Measurements from ENCODE around the gene FHOD3. TPM values are rescaled to one million over a fixed set of nuclear protein-coding genes. Genes with fewer than 3 reads are reported as not detected.

FHOD3 gene
- total and polyA plus RNA-seq, 2 of the 13 experiments (the other 11 are each of a cell fraction or from before 2014, with no cell fraction given): 0.07 TPM; not detected in 1

GRCh38 chr18:36408606-36409005 lies 111.1 kb downstream of the FHOD3 start:
- H3K4me3 ChIP-seq (replicated peaks in 1 of 3; ENCODE audit: insufficient read depth in 1 of 3, low read depth in 2 of 3, low read length in 3 of 3): no peak overlapping the region
- ChIA-PET CTCF (ENCODE audit: low intra/inter-chr PET ratio, low total read pairs) (no interaction called here), POLR2A (no interaction called here)
- no peak for ATAC-seq
- H3K27ac ChIP-seq (ENCODE audit: extremely low read length, insufficient read depth, low read length): no peak overlapping the region
- in situ Hi-C loops (cut with HindIII; ENCODE audit: extremely low pct_ligation_motif_present, low pct_unique_long_range_greater_than_20kb) (no loop called here), intact Hi-C loops (cut with micrococcal nuclease; ENCODE audit: unreplicated experiment) (no loop called here)
- no peak overlapping the region for H3K9ac ChIP-seq (ENCODE audit: insufficient read depth, low read depth, low read length)
- H3K4me2 ChIP-seq (ENCODE audit: low read depth, low read length): no peak overlapping the region
- FAIRE-seq: no peak
- BruUV-seq (replicated peaks): no TSS peak
- H3K4me1 ChIP-seq (ENCODE audit: insufficient read depth, low read length): no peaks in the 10 kb centered on the region
- no peaks in the 10 kb centered on the region for H3K79me2 ChIP-seq (ENCODE audit: insufficient read depth, low read length)
- no peak overlapping the region for H2AFZ ChIP-seq (ENCODE audit: low read length)
- no peaks in the 10 kb centered on the region for H4K20me1 ChIP-seq (ENCODE audit: insufficient read depth, low read length)
- no peaks in the 10 kb centered on the region for H3K27me3 ChIP-seq (ENCODE audit: control insufficient read depth in 1 of 2, insufficient read depth in 2 of 2, low read length in 2 of 2)
- no peak for TF ChIP-seq CBX1 (IDR thresholded peaks at IDR 0.05; ENCODE audit: low read depth)
- TF ChIP-seq THAP11 (CRISPR knock-in tag; IDR thresholded peaks at IDR 0.05): no peak
- TF ChIP-seq FOSL1 (CRISPR knock-in tag; IDR thresholded peaks at IDR 0.05; ENCODE audit: borderline replicate concordance): no peak
- no peak for TF ChIP-seq ZNF850 (CRISPR knock-in tag; conservative IDR thresholded peaks at IDR 0.05)
- TF ChIP-seq RFX1 (IDR thresholded peaks at IDR 0.05): no peak
- no peak for TF ChIP-seq ZNF543 (CRISPR knock-in tag; IDR thresholded peaks at IDR 0.05)
- no peak for TF ChIP-seq RARG (CRISPR knock-in tag; IDR thresholded peaks at IDR 0.05; ENCODE audit: low read depth)
- no peak for TF ChIP-seq NRL (CRISPR knock-in tag; IDR thresholded peaks at IDR 0.05; ENCODE audit: borderline replicate concordance)
- TF ChIP-seq, protein P1, sequence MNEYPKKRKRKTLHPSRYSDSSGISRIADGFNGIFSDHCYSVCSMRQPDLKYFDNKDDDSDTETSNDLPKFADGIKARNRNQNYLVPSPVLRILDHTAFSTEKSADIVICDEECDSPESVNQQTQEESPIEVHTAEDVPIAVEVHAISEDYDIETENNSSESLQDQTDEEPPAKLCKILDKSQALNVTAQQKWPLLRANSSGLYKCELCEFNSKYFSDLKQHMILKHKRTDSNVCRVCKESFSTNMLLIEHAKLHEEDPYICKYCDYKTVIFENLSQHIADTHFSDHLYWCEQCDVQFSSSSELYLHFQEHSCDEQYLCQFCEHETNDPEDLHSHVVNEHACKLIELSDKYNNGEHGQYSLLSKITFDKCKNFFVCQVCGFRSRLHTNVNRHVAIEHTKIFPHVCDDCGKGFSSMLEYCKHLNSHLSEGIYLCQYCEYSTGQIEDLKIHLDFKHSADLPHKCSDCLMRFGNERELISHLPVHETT (CRISPR knock-in tag; conservative IDR thresholded peaks at IDR 0.05): no peak
- TF ChIP-seq, protein P2, sequence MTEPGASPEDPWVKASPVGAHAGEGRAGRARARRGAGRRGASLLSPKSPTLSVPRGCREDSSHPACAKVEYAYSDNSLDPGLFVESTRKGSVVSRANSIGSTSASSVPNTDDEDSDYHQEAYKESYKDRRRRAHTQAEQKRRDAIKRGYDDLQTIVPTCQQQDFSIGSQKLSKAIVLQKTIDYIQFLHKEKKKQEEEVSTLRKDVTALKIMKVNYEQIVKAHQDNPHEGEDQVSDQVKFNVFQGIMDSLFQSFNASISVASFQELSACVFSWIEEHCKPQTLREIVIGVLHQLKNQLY (CRISPR knock-in tag; IDR thresholded peaks at IDR 0.05): no peak
- no peak for TF ChIP-seq RFXAP (CRISPR knock-in tag; IDR thresholded peaks at IDR 0.05; ENCODE audit: borderline replicate concordance)
- TF ChIP-seq PHF5A (CRISPR knock-in tag; IDR thresholded peaks at IDR 0.05; ENCODE audit: low read depth, unreplicated experiment): no peak
- TF ChIP-seq, protein P3, sequence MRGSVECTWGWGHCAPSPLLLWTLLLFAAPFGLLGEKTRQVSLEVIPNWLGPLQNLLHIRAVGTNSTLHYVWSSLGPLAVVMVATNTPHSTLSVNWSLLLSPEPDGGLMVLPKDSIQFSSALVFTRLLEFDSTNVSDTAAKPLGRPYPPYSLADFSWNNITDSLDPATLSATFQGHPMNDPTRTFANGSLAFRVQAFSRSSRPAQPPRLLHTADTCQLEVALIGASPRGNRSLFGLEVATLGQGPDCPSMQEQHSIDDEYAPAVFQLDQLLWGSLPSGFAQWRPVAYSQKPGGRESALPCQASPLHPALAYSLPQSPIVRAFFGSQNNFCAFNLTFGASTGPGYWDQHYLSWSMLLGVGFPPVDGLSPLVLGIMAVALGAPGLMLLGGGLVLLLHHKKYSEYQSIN (CRISPR knock-in tag; IDR thresholded peaks at IDR 0.05; ENCODE audit: borderline replicate concordance): no peak
- TF ChIP-seq TEAD2 (CRISPR knock-in tag; IDR thresholded peaks at IDR 0.05): no peak
- TF ChIP-seq FOXK2 (IDR thresholded peaks at IDR 0.05): no peak
- TF ChIP-seq ZNF512 (CRISPR knock-in tag; IDR thresholded peaks at IDR 0.05): no peak
- no peak for TF ChIP-seq SSRP1 (CRISPR knock-in tag; IDR thresholded peaks at IDR 0.05)
- TF ChIP-seq, protein P4, sequence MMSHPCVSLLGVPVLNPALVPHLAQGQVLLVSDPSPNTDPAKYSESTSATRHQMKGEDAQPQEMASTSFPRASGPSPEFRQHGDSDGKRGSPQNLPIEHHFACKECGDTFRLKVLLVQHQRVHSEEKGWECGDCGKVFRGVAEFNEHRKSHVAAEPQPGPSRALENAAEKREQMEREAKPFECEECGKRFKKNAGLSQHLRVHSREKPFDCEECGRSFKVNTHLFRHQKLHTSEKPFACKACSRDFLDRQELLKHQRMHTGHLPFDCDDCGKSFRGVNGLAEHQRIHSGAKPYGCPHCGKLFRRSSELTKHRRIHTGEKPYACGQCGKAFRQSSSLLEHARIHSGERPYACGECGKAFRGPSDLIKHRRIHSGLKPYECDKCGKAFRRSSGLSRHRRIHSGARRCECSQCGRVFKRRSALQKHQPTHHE (CRISPR knock-in tag; IDR thresholded peaks at IDR 0.05; ENCODE audit: borderline replicate concordance): no peak
- no peak for TF ChIP-seq NFKB2 (CRISPR knock-in tag; IDR thresholded peaks at IDR 0.05; ENCODE audit: borderline replicate concordance)
- TF ChIP-seq PAF1 (CRISPR knock-in tag; IDR thresholded peaks at IDR 0.05): no peak
- 55% methylated on average over 5 of the region's 5 CpGs for WGBS (ENCODE audit: low lambda C conversion rate)
- no peak for DNase-seq (ENCODE audit: low spot score)
- H3K9me3 ChIP-seq (ENCODE audit: low read length): no peaks in the 10 kb centered on the region
- H3K36me3 ChIP-seq (replicated peaks in 1 of 2; ENCODE audit: control insufficient read depth in 1 of 2, insufficient read depth in 2 of 2, low read length in 2 of 2): no peaks in the 10 kb centered on the region

Measured in HepG2 (cell line).